ENCODE results near the gene TNNT3.

The TNNT3 gene

DNA sequence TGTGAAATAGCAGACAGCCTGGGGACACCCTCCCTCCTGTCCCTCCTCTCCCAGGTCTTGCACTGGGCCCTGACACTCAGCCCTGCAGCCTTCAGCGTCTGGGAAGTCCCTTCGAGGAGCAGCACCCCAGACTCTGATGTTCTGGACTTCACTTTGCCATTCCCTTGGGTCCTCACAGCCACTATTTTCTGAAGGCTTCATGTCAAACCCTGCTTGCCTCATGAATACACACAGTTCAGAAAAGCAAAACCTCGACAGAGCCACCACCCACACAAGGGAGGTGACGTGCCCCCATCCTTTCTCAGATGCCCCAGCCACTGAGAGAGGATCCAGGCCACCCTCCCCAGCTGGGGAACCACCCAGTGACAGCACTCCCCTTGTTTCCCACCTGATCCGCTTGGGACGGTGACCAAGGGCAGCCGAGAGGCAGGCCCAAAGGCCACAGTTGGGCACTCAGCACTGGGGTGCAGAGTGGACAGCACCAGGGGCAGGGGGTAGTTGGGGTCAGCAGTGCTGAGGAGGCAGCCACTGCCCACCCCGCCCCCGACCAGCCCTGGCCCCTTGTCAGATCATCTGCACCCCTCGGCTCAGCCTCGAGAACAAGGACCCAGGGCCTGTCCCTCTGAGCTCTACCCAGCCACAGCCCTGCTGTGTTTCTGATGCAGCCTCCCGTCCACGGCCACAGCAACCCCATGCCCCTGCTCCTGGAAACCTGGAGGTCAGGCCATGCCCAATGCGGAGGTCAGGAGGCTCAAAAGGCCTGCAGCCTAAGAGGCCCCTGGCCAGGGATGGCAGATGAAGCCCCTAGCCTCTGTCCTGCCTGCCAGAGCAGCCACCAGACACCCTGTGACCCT is 3.1 kb upstream of the TNNT3 start:
- Histone ChIP-seq H3K27ac (ENCODE audit: insufficient read depth, low read depth, low read length, poor library complexity, severe bottlenecking) (no peak overlapping the region), H3K9me3 (ENCODE audit: control insufficient read depth, low read length) (no peaks in the 10 kb centered on the region), H3K4me3 (ENCODE audit: insufficient read depth, low read depth, low read length) (no peak overlapping the region), H3K27me3 (ENCODE audit: control insufficient read depth, insufficient read depth, low read length, poor library complexity, severe bottlenecking) (no peaks in the 10 kb centered on the region), H3K4me1 (ENCODE audit: control insufficient read depth, insufficient read depth, low read length) (peaks cover 5% of the 10 kb centered on the region), H3K36me3 (ENCODE audit: control insufficient read depth, insufficient read depth, low read length) (no peaks in the 10 kb centered on the region)
- WGBS, 2 experiments, result 91 to 92% methylated on average over 14 of the region's 14 CpGs

DNA sequence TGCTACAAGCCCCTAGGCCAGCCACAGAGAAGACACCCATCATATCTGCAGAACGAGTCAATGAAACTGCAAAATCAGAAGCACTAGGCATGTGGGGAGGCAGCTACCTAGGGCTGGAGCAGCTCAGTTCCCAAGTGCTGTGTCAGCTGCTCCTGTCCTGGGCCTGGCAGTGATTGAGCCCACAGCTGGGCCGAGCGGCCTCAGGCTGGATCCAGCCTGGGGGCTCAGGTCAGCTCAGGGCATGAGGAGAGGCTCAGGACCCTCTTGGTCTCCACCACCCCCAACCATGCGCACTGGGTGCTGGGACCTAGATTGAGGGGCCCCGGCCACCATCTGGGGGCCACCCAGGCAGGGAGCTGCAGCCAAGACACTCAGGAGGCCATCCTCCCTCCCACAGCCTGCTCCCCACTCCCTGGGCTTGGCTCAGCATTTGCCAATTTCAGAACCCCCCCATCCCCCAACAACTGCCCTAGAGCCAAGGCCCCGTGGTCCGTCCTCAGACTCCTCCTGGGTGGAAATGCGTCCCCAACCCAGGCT is 2.4 kb upstream of the TNNT3 start:
- Histone ChIP-seq H3K27ac (ENCODE audit: insufficient read depth, low read depth, low read length, poor library complexity, severe bottlenecking) (no peak overlapping the region), H3K4me3 (ENCODE audit: insufficient read depth, low read depth, low read length) (no peak overlapping the region), H3K27me3 (ENCODE audit: control insufficient read depth, insufficient read depth, low read length, poor library complexity, severe bottlenecking) (no peaks in the 10 kb centered on the region), H3K9me3 (ENCODE audit: control insufficient read depth, low read length) (no peaks in the 10 kb centered on the region), H3K36me3 (ENCODE audit: control insufficient read depth, insufficient read depth, low read length) (no peaks in the 10 kb centered on the region), H3K4me1 (ENCODE audit: control insufficient read depth, insufficient read depth, low read length) (peaks cover 9% of the 10 kb centered on the region)
- 84 to 90% methylated on average over 8 of the region's 8 CpGs for WGBS, 2 experiments

DNA sequence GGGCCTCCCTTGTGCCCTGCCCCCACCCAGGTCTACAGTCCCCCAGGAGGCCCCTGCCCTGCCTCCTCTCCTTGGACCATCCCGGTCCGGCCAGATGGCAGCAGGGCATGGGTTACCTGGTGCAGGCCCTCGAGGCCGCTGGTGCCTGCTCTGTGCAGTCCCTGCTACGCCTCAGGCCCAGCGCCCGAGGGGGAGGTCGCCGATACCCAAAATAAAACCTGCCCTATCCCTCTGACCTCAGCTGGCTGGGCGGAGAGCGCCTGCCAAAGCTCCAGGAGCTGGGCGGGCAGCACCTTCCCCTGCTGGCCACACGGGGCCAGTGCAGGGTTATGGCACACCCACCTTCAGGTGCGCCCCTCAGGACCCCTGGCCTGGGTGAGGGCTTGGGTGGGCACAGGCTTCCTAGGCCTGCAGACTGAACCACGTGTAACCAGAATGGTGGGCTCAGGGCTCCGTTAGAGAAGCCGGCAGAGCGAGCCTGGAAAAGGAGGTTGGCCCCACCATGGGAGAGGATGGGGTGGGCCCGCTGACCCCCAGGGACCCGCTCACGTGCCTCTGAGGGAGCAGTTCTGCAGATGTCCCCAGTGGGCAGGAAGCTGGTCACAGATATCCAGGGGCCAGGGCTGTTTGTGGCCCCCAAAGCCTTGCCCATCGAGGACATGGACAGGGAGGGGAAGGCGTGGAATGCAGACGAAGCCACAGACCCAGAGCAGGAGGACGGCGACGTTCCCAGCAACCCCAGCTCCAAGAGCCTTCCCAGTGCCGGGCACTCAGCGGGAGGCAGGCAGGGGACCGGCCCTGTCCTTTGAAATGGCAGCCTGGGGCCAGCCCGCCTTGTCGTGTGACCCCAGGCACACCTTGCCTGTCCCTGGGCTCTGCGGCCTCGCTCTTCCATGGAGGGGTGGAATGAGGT is 1.7 kb upstream of the TNNT3 start:
- H3K4me3 ChIP-seq (ENCODE audit: insufficient read depth, low read depth, low read length), result no peak overlapping the region
- H3K27ac ChIP-seq (ENCODE audit: insufficient read depth, low read depth, low read length, poor library complexity, severe bottlenecking), result no peak overlapping the region
- no peaks in the 10 kb centered on the region for H3K27me3 ChIP-seq (ENCODE audit: control insufficient read depth, insufficient read depth, low read length, poor library complexity, severe bottlenecking)
- H3K4me1 ChIP-seq (ENCODE audit: control insufficient read depth, insufficient read depth, low read length), result peaks cover 9% of the 10 kb centered on the region
- H3K36me3 ChIP-seq (ENCODE audit: control insufficient read depth, insufficient read depth, low read length), result no peaks in the 10 kb centered on the region
- H3K9me3 ChIP-seq (ENCODE audit: control insufficient read depth, low read length), result no peaks in the 10 kb centered on the region
- WGBS, 2 experiments, result 84% methylated on average over 34 of the region's 34 CpGs

DNA sequence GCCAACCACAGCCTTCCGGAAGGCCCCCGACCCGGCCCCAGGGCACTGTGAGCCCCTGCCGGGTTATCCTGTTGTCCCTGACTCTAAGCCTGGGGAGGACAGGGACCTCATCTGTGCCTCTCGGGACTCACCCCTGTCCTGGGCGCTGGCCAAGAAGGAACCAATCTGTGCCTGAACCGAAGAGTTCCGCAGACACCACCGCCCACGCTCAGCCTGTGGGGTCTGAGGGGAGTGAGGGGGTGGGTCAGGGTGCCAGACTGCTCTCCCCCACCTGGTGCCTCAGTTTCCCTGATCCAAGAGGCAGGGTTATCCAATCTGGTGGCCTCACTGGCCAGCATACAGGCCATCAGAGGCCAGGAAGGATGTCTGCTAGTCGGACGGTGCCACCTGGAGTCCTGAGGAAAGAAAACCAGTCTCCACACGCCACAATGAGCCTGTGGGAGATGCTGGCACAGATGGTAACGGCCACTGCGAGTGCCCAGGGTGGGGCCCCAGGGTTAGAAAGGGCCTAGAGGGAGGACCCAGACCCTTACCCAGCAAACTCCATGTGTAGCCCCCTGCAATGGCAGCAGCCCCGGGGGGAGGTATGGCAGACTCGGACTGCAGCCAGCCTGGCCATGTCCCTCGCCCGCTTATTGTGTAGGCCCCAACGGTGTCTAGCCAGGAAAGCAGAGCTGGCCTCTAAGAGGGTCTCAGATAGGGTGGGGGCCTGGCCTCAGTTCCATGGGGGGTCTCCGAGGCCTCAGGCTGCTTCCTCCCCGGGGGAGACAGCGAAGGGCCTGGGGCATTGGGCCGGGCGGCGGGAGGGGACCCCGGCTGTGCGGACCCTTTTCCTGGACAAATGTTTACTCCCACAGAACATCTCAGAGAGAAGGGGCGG is 827 bp upstream of the TNNT3 start:
- peaks cover 9% of the 10 kb centered on the region for H3K4me1 ChIP-seq (ENCODE audit: control insufficient read depth, insufficient read depth, low read length)
- H3K4me3 ChIP-seq (ENCODE audit: insufficient read depth, low read depth, low read length), result no peak overlapping the region
- 90 to 93% methylated on average over 29 of the region's 29 CpGs for WGBS, 2 experiments
- H3K9me3 ChIP-seq (ENCODE audit: control insufficient read depth, low read length), result no peaks in the 10 kb centered on the region
- H3K27ac ChIP-seq (ENCODE audit: insufficient read depth, low read depth, low read length, poor library complexity, severe bottlenecking), result no peak overlapping the region
- H3K27me3 ChIP-seq (ENCODE audit: control insufficient read depth, insufficient read depth, low read length, poor library complexity, severe bottlenecking), result no peaks in the 10 kb centered on the region
- H3K36me3 ChIP-seq (ENCODE audit: control insufficient read depth, insufficient read depth, low read length), result no peaks in the 10 kb centered on the region

DNA sequence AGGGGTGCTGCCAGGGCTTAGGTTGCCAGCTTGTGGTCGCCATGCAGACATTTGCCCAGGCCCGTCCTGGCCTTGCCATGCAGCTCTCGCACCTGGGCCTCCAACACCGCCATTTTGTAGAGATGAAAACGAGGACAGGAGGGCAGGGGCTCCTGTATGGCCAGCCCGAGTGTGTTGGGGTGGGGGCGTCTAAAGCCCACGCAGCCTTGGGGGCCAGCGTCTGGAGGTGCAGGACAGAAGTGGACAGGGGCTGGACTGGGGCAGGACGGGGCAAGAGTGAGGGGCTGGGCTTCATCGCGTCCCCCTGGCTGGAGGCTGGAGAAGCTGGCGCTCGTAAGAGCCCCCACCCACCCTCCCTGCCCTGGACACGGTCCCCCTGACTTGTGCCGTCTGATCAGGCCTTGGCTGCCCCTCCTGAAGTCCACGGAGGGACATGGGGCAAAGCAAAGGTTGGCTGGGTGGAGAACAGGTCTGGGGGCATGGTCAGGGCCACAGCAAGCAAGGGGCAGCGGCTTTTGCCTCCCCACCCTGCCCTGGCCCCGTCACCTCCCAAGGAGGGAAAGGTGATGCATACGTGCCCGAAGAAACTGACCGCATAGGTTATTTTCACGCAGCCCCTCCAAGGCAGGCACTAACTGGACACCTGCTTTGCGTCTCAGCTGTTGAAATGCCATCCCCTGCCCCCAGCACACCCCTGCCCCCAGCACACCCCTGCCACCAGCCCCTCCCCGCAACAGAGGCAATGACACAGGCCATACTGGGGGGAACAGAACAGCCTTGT is 815 bp downstream of the TNNT3 start:
- Histone ChIP-seq H3K27ac (ENCODE audit: insufficient read depth, low read depth, low read length, poor library complexity, severe bottlenecking) (no peak overlapping the region), H3K4me3 (ENCODE audit: insufficient read depth, low read depth, low read length) (no peak overlapping the region), H3K36me3 (ENCODE audit: control insufficient read depth, insufficient read depth, low read length) (no peaks in the 10 kb centered on the region), H3K9me3 (ENCODE audit: control insufficient read depth, low read length) (no peaks in the 10 kb centered on the region), H3K27me3 (ENCODE audit: control insufficient read depth, insufficient read depth, low read length, poor library complexity, severe bottlenecking) (no peaks in the 10 kb centered on the region), H3K4me1 (ENCODE audit: control insufficient read depth, insufficient read depth, low read length) (peaks cover 9% of the 10 kb centered on the region)
- WGBS, 2 experiments, result 92 to 95% methylated on average over 25 of the region's 25 CpGs

DNA sequence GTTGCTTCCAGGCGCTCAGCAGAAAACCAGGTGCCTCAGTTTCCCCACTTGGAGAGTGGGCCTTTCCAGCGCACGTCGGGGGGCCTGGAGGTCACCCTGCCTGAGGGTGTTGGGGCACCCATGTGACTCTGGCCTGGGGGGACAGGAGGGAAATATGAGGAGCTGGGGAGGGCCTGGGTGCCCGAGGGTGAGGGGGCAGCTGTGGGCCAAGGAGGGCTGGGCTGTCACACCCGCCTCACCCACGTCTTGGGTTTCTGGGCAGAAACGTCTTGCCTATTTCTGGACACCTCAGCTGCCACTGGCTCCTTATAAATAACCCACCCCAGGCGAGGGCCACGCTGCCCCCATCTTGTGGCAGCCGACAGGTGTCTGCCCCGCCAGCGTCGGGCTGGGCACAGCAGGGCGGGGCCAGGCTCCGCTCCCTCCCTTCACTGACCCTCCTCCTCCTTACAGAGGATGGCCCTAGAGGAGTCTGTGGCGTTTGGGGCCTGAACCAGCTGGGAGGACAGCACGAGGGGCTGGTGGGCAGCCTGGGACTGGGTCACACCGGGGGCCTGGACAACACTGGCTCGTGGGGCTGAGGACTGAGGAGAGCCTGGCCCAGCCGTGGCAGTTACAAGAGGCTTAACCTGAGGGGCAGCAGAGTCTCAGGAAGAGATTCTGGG is 1.5 kb downstream of the TNNT3 start:
- Histone ChIP-seq H3K27me3 (ENCODE audit: control insufficient read depth, insufficient read depth, low read length, poor library complexity, severe bottlenecking) (no peaks in the 10 kb centered on the region), H3K9me3 (ENCODE audit: control insufficient read depth, low read length) (no peaks in the 10 kb centered on the region), H3K36me3 (ENCODE audit: control insufficient read depth, insufficient read depth, low read length) (no peaks in the 10 kb centered on the region), H3K4me1 (ENCODE audit: control insufficient read depth, insufficient read depth, low read length) (peaks cover 9% of the 10 kb centered on the region), H3K4me3 (ENCODE audit: insufficient read depth, low read depth, low read length) (no peak overlapping the region), H3K27ac (ENCODE audit: insufficient read depth, low read depth, low read length, poor library complexity, severe bottlenecking) (no peak overlapping the region)
- WGBS, 2 experiments, result 77 to 79% methylated on average over 21 of the region's 21 CpGs

DNA sequence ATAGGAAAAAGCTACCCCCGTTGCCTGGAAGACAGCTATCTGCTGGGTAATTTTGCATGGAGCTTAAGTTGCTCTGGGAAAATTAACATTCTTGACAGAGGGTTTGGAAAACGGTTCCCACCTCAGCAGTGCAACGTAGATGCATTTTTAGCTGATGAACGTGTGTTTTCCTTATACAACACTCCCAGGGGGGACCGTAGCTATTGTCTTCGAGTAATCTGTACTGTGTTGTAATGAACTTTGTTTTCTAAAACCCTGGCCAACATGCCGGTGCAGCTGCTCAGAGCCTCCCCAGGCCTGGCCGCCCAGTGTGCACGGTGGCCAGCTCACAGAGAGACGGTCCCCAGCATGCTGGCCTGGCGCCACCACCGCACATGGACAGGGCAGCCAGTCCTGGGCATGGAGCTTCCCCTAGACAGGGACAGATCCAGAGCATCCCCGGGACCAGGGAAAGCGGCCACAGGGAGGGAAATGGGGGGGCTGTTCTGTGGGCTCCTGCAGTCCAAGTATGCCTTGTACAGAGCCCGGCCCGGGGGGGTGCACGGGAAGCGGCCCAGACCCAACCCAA is 2.2 kb downstream of the TNNT3 start:
- 88 to 89% methylated on average over 18 of the region's 18 CpGs for WGBS, 2 experiments
- Histone ChIP-seq H3K27ac (ENCODE audit: insufficient read depth, low read depth, low read length, poor library complexity, severe bottlenecking) (no peak overlapping the region), H3K4me1 (ENCODE audit: control insufficient read depth, insufficient read depth, low read length) (peaks cover 9% of the 10 kb centered on the region), H3K9me3 (ENCODE audit: control insufficient read depth, low read length) (no peaks in the 10 kb centered on the region), H3K36me3 (ENCODE audit: control insufficient read depth, insufficient read depth, low read length) (no peaks in the 10 kb centered on the region), H3K27me3 (ENCODE audit: control insufficient read depth, insufficient read depth, low read length, poor library complexity, severe bottlenecking) (no peaks in the 10 kb centered on the region), H3K4me3 (ENCODE audit: insufficient read depth, low read depth, low read length) (no peak overlapping the region)

DNA sequence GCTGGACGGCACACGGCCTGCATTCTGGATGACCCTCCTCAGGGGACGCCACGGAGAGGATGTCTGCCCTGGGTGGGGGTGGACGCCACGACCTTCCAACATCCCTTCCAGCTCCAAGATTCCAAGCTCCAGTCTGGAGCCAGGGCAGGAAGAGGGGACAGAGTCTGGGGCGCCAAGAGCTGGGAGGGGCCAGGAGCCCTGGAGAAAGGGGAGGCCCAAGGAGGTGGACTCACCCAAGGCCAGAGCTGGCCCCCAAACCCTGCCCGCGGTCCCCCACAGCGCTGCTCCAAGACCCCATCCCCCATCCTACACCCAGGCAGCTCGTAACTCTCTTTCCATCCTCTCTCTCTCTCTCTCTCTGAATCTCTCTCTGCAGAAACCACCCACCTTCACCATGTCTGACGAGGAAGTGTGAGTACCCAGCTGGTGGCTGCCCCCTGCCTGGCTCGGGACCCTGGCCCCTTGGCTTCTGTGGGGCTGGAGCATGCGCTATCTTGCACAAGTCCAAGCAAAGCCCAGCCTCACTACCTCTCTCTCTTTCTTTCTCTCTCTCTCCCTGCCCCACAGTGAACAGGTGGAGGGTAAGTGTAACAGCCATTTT is 3.1 kb downstream of the TNNT3 start:
- Histone ChIP-seq H3K27ac (ENCODE audit: insufficient read depth, low read depth, low read length, poor library complexity, severe bottlenecking) (no peak overlapping the region), H3K27me3 (ENCODE audit: control insufficient read depth, insufficient read depth, low read length, poor library complexity, severe bottlenecking) (no peaks in the 10 kb centered on the region), H3K9me3 (ENCODE audit: control insufficient read depth, low read length) (no peaks in the 10 kb centered on the region), H3K36me3 (ENCODE audit: control insufficient read depth, insufficient read depth, low read length) (no peaks in the 10 kb centered on the region), H3K4me1 (ENCODE audit: control insufficient read depth, insufficient read depth, low read length) (peaks cover 16% of the 10 kb centered on the region), H3K4me3 (ENCODE audit: insufficient read depth, low read depth, low read length) (no peak overlapping the region)
- 89 to 90% methylated on average over 14 of the region's 14 CpGs for WGBS, 2 experiments
